IPS DF 6.9 (cell line): ENCODE results near the gene COPZ1.
"Not testable (repeated sequence)": the region's sequence is repeated elsewhere in the genome, so short reads cannot be mapped to it uniquely, and the experiment has no call there.

ENCODE experiments used
- DNase-seq: peaks from one replicate; pipeline ENCODE4 v3.0.0-alpha.2; 2013; ENCODE audit warnings: low read depth, low spot score
- H3K27ac ChIP-seq: one replicate; pipeline ENCODE4 v1.5.1; 2013; ENCODE audit warnings: low read length, control low read depth
- H3K27me3 ChIP-seq: 2 replicates; pipeline ENCODE4 v1.6.1; 2013; ENCODE audit warnings: mild to moderate bottlenecking, low read length; ENCODE audit not compliant: control insufficient read depth, insufficient read depth
- H3K36me3 ChIP-seq: 2 replicates; pipeline ENCODE4 v1.6.1; 2013; ENCODE audit warnings: low read length; ENCODE audit not compliant: control insufficient read depth, insufficient read depth
- H3K4me1 ChIP-seq: 2 replicates; pipeline ENCODE4 v1.6.1; 2013; ENCODE audit warnings: low read length; ENCODE audit not compliant: control insufficient read depth, insufficient read depth
- H3K4me3 ChIP-seq: 2 replicates; pipeline ENCODE4 v1.5.1; 2013; ENCODE audit warnings: mild to moderate bottlenecking, low read length
- H3K9me3 ChIP-seq: 2 replicates; pipeline ENCODE4 v1.6.1; 2013; ENCODE audit warnings: low read length, inconsistent platforms; ENCODE audit not compliant: control insufficient read depth, insufficient read depth
- WGBS: extraction: QIAGEN DNeasy Blood & Tissue Kit; methylation state at CpG from one replicate; pipeline ENCODE4 v1.1.7; 2013; ENCODE audit warnings: mixed read lengths, missing lambda C conversion rate; ENCODE audit not compliant: insufficient read length, insufficient coverage; 5-methylcytosine and 5-hydroxymethylcytosine counted together

COPZ1 gene

DNA sequence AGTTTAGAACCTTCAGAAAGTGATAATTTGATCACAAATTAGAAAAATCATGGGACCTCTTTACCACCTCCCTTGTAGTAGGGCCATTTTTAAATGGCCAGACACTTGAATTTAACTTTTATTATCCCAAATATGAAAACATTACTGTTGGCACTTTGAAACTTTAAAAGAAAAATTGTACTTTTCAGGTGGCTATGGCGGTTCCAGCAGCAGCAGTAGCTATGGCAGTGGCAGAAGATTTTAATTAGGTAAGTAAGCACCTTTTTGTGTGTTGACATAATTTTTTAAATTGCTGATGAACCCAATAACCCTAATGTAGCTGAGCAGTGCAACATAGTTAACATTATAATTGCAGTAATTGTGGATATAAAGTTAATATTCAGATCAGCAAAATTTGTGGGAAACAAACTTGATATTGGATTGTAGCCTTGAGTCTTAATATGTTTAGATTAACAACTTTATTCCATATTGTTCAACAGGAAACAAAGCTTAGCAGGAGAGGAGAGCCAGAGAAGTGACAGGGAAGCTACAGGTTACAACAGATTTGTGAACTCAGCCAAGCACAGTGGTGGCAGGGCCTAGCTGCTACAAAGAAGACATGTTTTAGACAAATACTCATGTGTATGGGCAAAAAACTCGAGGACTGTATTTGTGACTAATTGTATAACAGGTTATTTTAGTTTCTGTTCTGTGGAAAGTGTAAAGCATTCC lies 40.7 kb upstream of the COPZ1 start:
- not testable (repeated sequence) for H3K27ac ChIP-seq, H3K4me3 ChIP-seq, H3K4me1 ChIP-seq, H3K27me3 ChIP-seq, DNase-seq, H3K9me3 ChIP-seq
- peaks cover 32% of the 10 kb centered on the region; the same call in 1 of the 2 replicates for H3K36me3 ChIP-seq
- no CpG with 5 or more reads among the region's 2 CpGs for WGBS

DNA sequence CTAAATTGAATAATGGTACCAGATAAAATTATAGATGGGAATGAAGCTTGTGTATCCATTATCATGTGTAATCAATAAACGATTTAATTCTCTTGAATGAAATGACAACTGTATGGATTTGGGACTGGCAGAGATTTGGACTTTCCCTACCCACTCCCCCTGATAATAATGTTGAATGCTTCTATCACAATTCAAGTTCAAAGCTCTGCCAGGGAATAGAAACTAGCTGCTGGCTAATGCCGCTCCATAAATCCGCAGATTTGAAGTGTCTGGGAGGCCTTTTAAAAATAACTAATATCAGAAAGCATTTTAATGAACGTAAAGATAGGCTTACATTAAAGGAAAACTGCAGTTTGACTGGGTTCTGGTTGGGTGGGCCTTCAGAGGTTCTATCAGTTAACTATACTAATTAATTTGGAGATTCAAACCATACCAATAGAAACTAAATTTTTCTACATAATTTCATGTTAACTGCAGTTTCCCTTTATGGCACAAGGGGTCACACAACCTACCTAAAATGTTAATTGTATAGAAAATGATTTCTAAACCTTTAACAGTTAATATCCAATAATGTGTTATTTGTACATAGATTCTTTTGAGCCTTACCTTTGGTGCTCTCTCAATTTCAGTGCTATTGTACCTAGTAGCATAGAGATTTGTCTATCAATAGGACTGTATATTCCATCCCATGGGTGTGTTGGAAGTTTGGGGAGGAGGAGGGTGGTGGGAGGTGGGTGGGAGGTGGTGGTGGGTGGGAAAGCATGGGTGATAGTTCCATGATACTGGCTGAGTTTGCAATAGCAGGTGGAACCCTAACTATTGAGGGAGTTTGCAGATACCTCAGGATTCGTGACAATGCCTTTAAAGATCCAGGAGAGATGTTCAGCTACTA lies 39.5 kb upstream of the COPZ1 start:
- DNase-seq: no peak
- Histone ChIP-seq H3K27ac (no peak overlapping the region), H3K36me3 (peaks cover 32% of the 10 kb centered on the region; the same call in 1 of the 2 replicates), H3K9me3 (no peaks in the 10 kb centered on the region), H3K27me3 (no peaks in the 10 kb centered on the region), H3K4me1 (no peaks in the 10 kb centered on the region), H3K4me3 (no peak overlapping the region)
- WGBS: no CpG with 5 or more reads among the region's 5 CpGs

DNA sequence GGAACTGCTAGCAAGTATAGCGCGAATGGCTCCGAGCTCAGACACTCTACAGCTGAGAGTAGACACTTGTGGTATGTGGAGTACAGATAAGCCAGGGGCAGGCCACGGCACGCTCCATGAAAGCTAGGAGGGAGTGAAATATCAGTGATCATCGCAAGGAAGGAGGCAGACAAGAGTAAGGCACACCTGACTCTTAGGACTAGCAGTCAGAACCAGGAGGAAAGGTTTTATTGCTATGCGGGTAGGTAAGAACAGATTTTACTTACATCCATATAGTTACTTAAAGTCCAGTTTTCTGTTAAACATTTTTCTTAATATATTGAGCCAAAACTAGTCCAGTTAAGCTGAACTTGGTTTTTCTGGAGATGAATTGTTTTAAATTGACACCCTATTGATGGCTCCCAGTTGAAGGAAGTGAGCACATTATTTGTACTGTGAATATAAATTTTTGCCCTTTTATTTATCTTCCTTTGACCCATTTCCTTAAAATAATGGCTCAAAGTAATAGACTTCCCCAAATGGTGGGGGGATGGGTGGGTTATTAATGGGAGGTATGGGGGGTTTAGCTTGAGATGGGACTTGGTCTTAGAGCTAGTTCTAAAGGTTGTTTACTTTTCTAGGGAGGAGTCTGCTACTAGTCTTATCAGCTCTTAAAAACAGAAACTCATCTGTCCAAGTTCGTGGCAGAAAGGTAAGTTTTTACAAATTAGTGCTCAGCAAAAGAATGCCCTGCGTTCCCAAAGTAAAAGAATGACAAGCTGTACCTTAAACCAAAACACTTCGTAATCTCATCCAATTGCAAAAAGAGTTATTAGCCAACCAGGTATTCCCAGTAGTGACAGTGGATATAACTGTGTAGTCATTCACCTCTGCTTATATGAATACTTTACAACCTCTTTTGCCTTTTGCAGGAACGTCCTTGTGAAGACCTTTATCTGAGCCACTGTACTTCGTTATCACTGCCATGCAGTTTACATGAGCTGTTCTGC lies 38.6 kb upstream of the COPZ1 start:
- no peak overlapping the region for H3K27ac ChIP-seq
- peaks cover 32% of the 10 kb centered on the region; the same call in 1 of the 2 replicates for H3K36me3 ChIP-seq
- H3K4me3 ChIP-seq: no peak overlapping the region
- H3K9me3 ChIP-seq: no peaks in the 10 kb centered on the region
- no CpG with 5 or more reads among the region's 12 CpGs for WGBS
- DNase-seq: no peak
- H3K4me1 ChIP-seq: no peaks in the 10 kb centered on the region
- H3K27me3 ChIP-seq: no peaks in the 10 kb centered on the region

DNA sequence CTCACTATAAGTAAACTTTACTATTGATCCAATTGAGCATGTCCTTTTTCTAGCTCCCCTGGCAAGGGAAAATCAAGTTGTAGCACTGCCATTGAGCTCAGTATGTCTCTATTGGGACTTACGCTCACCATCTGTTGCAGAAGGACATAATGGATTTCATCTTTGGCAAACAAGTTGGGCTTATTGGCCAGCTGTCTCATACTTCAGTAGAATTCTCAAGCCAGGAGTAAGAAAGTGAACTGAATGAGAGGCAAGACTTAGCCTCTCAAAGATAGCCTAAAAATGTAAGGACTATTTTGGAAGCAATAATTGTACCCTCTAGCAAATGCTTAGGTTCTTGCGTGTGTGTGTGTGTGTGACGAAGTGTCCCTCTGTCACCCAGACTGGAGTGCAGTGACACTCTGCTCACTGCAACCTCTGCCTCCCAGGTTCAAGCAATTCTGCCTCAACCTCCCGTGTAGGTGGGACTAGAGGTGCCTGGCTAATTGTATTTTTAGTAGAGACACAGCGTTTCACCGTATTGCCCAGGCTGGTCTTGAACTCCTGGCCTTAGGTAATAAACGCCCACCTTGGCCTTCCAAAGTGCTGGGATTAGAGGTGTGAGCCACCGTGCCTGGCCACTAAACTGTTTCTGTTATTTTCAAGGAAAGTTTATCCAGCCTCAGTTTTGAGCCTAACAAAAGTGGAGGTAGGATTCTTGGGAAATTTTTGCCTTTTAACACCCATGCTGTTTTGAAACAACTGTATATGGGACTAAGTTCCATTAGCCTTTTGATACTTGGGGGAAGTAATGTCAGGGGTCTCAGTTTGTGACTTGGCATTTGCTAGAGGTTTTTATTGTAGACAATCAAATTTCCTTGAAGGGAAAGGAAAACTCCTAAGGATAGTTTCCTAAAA lies 37.4 kb upstream of the COPZ1 start:
- Histone ChIP-seq H3K27ac (no peak overlapping the region), H3K4me3 (no peak overlapping the region), H3K36me3 (peaks cover 26% of the 10 kb centered on the region; the same call in 1 of the 2 replicates), H3K27me3 (no peaks in the 10 kb centered on the region), H3K9me3 (no peaks in the 10 kb centered on the region), H3K4me1 (no peaks in the 10 kb centered on the region)
- no peak for DNase-seq
- WGBS: no CpG with 5 or more reads among the region's 8 CpGs

DNA sequence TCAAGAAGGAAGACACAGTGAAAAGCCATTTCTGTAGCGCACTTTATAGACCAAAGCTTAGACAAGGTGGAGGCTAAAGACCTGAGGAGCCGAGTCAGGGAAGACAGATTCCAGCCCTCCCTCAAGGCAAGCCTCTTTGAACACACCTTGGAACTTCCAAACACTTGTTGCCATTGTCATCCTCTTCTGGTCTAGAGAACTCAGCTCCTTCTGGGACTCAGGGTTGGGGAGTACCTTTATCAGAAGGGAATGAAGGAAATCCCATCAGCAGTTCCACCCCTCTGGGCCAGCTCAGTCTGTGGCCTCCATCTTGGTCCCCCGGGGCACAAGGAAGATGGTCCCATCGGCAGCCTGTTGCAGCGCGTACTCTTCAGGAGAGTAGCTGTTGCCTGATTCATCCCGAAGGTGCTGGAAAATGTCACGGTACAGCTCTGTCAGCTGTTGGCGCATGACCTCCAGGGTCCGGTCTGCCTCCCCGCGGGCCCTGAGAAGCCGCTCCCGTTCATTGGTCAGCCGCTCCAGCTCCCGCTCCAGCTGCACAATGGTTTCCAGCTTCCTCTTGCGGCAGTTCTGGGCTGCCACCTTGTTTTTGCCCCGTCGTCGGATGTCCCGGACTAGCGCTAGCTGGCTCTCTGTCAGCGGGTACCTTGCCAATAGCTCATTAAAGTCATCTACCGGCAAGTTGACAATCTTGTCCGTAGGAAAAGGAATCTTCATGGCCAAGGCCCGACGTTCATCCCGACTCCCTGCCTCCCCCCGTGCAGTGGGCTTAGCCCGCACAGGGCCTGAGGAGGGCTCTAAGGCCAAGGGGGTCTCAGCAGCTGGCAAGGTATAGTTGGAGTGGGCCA lies 32.6 kb upstream of the COPZ1 start:
- WGBS: no CpG with 5 or more reads among the region's 30 CpGs
- no peak for DNase-seq
- peaks cover 1% of the 10 kb centered on the region; the same call in 1 of the 2 replicates for H3K9me3 ChIP-seq
- no peak overlapping the region for H3K27ac ChIP-seq
- no peak overlapping the region for H3K4me3 ChIP-seq
- no peaks in the 10 kb centered on the region for H3K4me1 ChIP-seq
- peaks cover 3% of the 10 kb centered on the region; the same call in 1 of the 2 replicates for H3K36me3 ChIP-seq
- H3K27me3 ChIP-seq: no peaks in the 10 kb centered on the region

DNA sequence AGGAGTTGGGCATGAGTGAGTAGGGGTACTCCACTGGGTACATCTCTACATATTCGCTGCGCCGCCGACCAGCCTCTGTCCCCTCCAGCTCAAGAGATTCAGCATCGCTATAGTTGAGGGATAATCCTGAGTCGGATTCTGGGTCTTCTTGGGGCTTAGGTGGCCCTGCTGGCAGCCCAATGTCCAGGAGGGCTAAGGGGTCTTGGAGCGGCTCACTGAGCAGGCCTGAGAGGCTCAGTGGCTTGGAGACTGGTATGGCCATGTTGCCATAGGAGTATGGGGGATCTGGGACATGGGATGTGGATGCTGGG lies 32.0 kb upstream of the COPZ1 start:
- Histone ChIP-seq H3K9me3 (peaks cover 1% of the 10 kb centered on the region; the same call in 1 of the 2 replicates), H3K4me3 (no peak overlapping the region), H3K4me1 (no peaks in the 10 kb centered on the region), H3K27ac (no peak overlapping the region), H3K27me3 (no peaks in the 10 kb centered on the region), H3K36me3 (no peaks in the 10 kb centered on the region)
- WGBS: no CpG with 5 or more reads among the region's 7 CpGs
- DNase-seq: no peak

DNA sequence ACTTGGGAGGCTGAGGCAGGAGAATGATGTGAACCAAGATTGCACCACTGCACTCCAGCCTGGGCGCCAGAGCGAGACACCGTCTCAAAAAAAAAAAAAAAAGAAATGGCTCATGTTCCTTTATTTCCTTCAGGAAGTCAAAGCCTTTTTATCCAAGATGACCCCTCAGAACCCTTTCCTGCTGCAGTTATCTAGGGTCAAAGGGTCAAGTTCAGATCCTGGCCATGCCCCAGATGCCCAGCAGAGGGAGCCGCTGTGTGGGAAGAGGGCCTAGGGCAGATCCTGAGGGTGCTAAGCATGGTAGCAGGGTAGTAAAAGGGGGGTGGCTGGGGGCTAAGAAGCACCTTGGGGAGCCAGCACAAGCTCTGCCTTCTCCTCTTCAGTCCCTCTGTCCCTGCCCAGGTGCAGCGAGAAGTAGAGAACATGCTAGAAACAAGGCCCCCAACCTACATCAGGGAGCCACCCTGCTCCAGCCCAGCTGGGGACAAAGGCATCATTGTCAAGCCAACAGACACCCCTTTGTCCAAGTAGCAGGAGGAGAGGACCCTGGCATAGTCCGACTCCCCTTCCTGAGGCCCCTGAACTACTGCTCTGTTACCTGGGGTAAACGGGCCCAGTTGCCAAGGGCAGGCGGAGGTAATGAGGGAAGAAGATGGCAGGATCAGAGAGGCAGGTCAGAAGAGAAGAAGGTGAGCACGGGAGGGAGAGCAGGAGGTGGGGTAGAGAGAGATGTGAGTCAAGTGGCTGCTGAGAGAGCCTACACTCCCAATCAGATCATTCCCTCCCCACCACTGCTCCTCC lies 30.6 kb upstream of the COPZ1 start:
- Histone ChIP-seq H3K27me3 (no peaks in the 10 kb centered on the region), H3K4me3 (no peak overlapping the region), H3K4me1 (no peaks in the 10 kb centered on the region), H3K9me3 (peaks cover 1% of the 10 kb centered on the region; the same call in 1 of the 2 replicates), H3K36me3 (no peaks in the 10 kb centered on the region), H3K27ac (no peak overlapping the region)
- no peak for DNase-seq
- WGBS: no CpG with 5 or more reads among the region's 9 CpGs

DNA sequence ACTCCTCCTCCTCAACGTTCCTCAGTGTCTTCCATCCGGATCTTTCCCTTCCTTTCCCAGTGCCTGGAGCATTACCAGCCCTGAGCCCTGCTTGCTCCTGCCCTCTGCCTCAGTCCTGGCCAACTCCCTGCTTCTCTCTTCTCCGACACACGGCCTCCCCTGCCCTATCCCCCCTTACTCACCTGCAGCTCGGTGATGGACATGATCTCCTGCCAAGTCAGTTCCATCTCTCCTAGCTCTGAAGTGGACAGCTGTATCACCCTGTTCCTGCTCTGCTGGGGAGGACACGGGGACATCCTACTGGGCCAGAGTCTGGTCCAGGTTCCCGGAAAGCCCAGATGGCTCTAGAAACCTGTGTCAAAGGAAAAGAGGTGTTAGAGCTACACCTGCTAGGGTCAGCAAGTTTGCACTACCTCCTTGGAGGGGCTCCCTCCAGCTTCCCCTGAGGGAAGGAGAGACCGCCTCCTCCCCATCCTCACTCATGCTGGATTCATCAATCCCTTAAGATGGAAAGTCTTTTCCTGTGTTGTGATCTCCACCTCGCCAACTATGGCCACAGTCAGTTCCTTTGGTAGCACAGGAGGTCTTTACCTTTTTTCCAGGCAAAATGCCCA lies 29.9 kb upstream of the COPZ1 start:
- Histone ChIP-seq H3K4me3 (no peak overlapping the region), H3K36me3 (no peaks in the 10 kb centered on the region), H3K9me3 (peaks cover 1% of the 10 kb centered on the region; the same call in 1 of the 2 replicates), H3K27ac (no peak overlapping the region), H3K27me3 (no peaks in the 10 kb centered on the region), H3K4me1 (no peaks in the 10 kb centered on the region)
- WGBS: no CpG with 5 or more reads among the region's 9 CpGs
- no peak for DNase-seq
